ENCODE measurements around the gene FBXL17. TPM values are rescaled to one million over a fixed set of nuclear protein-coding genes. Genes with fewer than 3 reads are reported as not detected.

The FBXL17 gene
- polyA plus RNA-seq, 2 of the 4 experiments (the other 2 are of a cell fraction) = 8.7 to 9.1 TPM

DNA sequence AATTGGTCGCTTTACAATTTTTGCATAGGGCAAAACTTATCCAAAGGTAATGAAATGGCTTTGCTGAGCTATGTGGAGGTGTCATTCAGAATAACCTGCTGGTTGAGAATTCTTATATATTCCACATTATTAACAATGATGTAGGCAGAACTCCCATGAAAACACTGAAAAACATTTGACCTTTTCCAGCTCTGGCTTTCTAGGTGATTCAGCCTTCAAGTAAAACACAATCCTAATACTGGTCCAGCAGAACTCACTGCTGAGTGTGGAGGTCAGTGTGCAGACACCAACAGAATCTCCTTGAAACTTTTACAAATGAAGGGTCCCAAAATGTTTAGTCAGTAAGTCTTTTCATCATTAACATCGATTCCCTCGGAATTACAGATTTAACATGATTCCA, 549.2 kb downstream of the FBXL17 start:
- no peak for FAIRE-seq
- CTCF ChIA-PET = no interaction called here
- no peaks in the 10 kb centered on the region for H3K4me1 ChIP-seq
- 61% methylated on average over 3 of the region's 3 CpGs for WGBS (ENCODE audit: missing lambda C conversion rate)
- H3K9me3 ChIP-seq = no peaks in the 10 kb centered on the region
- H3K27ac ChIP-seq = no peak overlapping the region
- no peak for DNase-seq (ENCODE audit: low read depth in 1 of 2, low spot score in 1 of 2)
- H3K4me3 ChIP-seq = no peak overlapping the region
- H3K4me2 ChIP-seq = no peak overlapping the region
- POLR2A ChIA-PET = no interaction called here
- TF ChIP-seq EHF (CRISPR knock-in tag; IDR thresholded peaks at IDR 0.05) = no peak
- no peak for TF ChIP-seq MYC (IDR thresholded peaks at IDR 0.05; ENCODE audit: borderline replicate concordance, low read length)
- TF ChIP-seq CBX2 (IDR thresholded peaks at IDR 0.05; ENCODE audit: borderline replicate concordance, low read depth) = no peak
- TF ChIP-seq FOSB (CRISPR knock-in tag; IDR thresholded peaks at IDR 0.05) = no peak
- no peak for TF ChIP-seq ESRRA (IDR thresholded peaks at IDR 0.05; ENCODE audit: borderline replicate concordance, low read length)
- TF ChIP-seq HOXB5 (CRISPR knock-in tag; IDR thresholded peaks at IDR 0.05) = no peak
- TF ChIP-seq NR3C1 (IDR thresholded peaks at IDR 0.05) = no peak
- no peak for TF ChIP-seq JUNB (IDR thresholded peaks at IDR 0.05)
- ATAC-seq = no peak

- H3K4me3 ChIP-seq = no peak overlapping the region
- 56% methylated on average over 13 of the region's 13 CpGs for WGBS (ENCODE audit: missing lambda C conversion rate)
- POLR2A ChIA-PET = no interaction called here
- no peaks in the 10 kb centered on the region for H3K9me3 ChIP-seq
- no peak for TF ChIP-seq NFE2L2 (conservative IDR thresholded peaks at IDR 0.05; ENCODE audit: low read length)
- no peak for TF ChIP-seq FOSB (CRISPR knock-in tag; IDR thresholded peaks at IDR 0.05)
- no peak for TF ChIP-seq FOXS1 (CRISPR knock-in tag; IDR thresholded peaks at IDR 0.05)
- TF ChIP-seq HOXA7 (CRISPR knock-in tag; IDR thresholded peaks at IDR 0.05) = no peak
- no peaks in the 10 kb centered on the region for H3K4me1 ChIP-seq
- H3K4me2 ChIP-seq = no peak overlapping the region
- CTCF ChIA-PET = no interaction called here
- no peak for ATAC-seq
- FAIRE-seq = no peak
- no peak for DNase-seq (ENCODE audit: low read depth in 1 of 2, low spot score in 1 of 2)
- H3K27ac ChIP-seq = no peak overlapping the region
These were observed 550.1 kb downstream of the FBXL17 start for GRCh38 chr5:107831612-107832395.

- 58% methylated on average over 6 of the region's 6 CpGs for WGBS (ENCODE audit: missing lambda C conversion rate)
- H3K4me1 ChIP-seq = no peaks in the 10 kb centered on the region
- ATAC-seq = no peak
- H3K4me3 ChIP-seq = no peak overlapping the region
- ChIA-PET CTCF (no interaction called here), POLR2A (no interaction called here)
- no peak for DNase-seq (ENCODE audit: low read depth in 1 of 2, low spot score in 1 of 2)
- no peak for FAIRE-seq
- TF ChIP-seq MAFK (IDR thresholded peaks at IDR 0.05; ENCODE audit: partially characterized antibody) (peak; percentile 45), KDM5A (IDR thresholded peaks at IDR 0.05) (no peak), FOSL2 (IDR thresholded peaks at IDR 0.05) (no peak), FOSL2 (CRISPR knock-in tag; IDR thresholded peaks at IDR 0.05) (peak; percentile 61)
- H3K27ac ChIP-seq = no peak overlapping the region
- no peaks in the 10 kb centered on the region for H3K9me3 ChIP-seq
- H3K4me2 ChIP-seq = no peak overlapping the region
These were observed 551.1 kb downstream of the FBXL17 start for GRCh38 chr5:107830750-107831149.

- 69% methylated on average over 6 of the region's 6 CpGs for WGBS (ENCODE audit: missing lambda C conversion rate)
- ChIA-PET CTCF (no interaction called here), POLR2A (no interaction called here)
- DNase-seq (ENCODE audit: low read depth in 1 of 2, low spot score in 1 of 2) = no peak
- Histone ChIP-seq H3K9me3 (no peaks in the 10 kb centered on the region), H3K27ac (no peak overlapping the region), H3K4me1 (no peaks in the 10 kb centered on the region), H3K4me3 (no peak overlapping the region), H3K4me2 (no peak overlapping the region)
- no peak for TF ChIP-seq POLR2A (IDR thresholded peaks at IDR 0.05; ENCODE audit: low read length)
- TF ChIP-seq, protein P1, sequence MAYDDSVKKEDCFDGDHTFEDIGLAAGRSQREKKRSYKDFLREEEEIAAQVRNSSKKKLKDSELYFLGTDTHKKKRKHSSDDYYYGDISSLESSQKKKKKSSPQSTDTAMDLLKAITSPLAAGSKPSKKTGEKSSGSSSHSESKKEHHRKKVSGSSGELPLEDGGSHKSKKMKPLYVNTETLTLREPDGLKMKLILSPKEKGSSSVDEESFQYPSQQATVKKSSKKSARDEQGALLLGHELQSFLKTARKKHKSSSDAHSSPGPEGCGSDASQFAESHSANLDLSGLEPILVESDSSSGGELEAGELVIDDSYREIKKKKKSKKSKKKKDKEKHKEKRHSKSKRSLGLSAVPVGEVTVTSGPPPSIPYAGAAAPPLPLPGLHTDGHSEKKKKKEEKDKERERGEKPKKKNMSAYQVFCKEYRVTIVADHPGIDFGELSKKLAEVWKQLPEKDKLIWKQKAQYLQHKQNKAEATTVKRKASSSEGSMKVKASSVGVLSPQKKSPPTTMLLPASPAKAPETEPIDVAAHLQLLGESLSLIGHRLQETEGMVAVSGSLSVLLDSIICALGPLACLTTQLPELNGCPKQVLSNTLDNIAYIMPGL (CRISPR knock-in tag; IDR thresholded peaks at IDR 0.05; ENCODE audit: borderline replicate concordance) = no peak
- FAIRE-seq = no peak
- no peak for ATAC-seq
These were observed 555.4 kb downstream of the FBXL17 start for GRCh38 chr5:107826311-107827000.

Measured in A549 (cell line).